ENCODE results near the gene FAT3.

Gene FAT3

DNA sequence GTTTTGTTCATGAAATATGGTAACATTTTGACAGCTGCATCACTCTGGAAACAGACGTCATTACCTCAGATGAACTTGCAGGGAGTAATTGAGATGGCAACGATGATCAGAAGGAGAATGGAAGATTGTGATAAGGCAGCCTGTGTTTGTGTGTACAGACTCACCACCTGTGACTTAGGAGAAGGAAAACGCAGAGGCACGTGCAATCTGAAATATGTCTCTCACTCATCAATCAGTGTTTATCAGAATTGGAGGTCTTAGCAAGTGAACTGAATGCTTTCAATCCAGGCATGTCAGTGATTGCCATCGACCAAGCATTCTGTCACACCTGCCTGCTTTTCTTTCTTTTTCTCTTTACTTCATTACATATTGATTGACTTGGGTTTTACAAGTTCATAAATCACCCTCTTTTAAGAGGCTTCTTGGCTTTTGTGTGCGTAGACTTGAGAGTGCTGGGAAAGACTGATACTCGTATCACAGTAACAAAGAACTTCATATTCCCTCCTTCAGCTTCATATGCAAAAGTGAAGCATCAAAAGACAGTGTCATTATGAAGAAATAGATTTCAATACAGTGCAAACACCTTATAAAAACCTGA lies 24.6 kb downstream of the FAT3 start:
- H3K36me3 ChIP-seq (replicated peaks): no peaks in the 10 kb centered on the region
- peaks cover 2% of the 10 kb centered on the region; the same call in 1 of the 2 replicates for H3K27me3 ChIP-seq (ENCODE audit: low read depth)
- H3K4me3 ChIP-seq: no peak overlapping the region
- no peaks in the 10 kb centered on the region for H3K9me3 ChIP-seq
- peak; percentile 9 to 69 for DNase-seq (ENCODE audit: low spot score in 2 of 2)
- in situ Hi-C loops (cut with MboI; ENCODE audit: low sequenced_read_pairs): no loop called here
- peaks cover 3% of the 10 kb centered on the region; the same call in 1 of the 2 replicates for H3K4me1 ChIP-seq

GRCh38 chr11:92251980-92252379 lies 27.4 kb downstream of the FAT3 start:
- Histone ChIP-seq H3K4me1 (peaks cover 3% of the 10 kb centered on the region; the same call in 1 of the 2 replicates), H3K27me3 (ENCODE audit: low read depth) (peaks cover 2% of the 10 kb centered on the region; the same call in 1 of the 2 replicates)
- in situ Hi-C loops (cut with MboI; ENCODE audit: low sequenced_read_pairs): no loop called here

DNA sequence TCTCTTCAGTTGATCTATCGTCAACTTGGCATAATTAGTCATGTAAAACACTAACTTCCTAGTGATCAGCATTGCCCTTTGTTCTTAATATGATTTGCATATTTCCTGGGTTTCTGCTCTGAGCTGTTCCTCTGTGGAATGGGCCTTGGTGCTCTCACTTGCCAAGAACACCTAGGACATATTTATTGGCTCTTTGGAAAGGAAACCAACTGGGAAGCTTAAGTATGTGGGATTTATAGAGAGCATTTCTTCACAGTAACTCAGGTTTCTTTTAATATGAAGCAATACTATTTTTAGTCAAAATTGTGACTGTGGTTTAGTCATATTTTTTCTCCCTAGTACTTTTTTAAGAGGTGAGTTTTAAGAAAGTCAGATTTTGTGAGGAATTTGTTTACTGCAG lies 28.8 kb downstream of the FAT3 start:
- Histone ChIP-seq H3K36me3 (replicated peaks) (no peaks in the 10 kb centered on the region), H3K4me3 (no peak overlapping the region), H3K27me3 (ENCODE audit: low read depth) (peaks cover 2% of the 10 kb centered on the region; the same call in 1 of the 2 replicates), H3K9me3 (no peaks in the 10 kb centered on the region), H3K4me1 (peaks cover 3% of the 10 kb centered on the region; the same call in 1 of the 2 replicates)
- DNase-seq (ENCODE audit: low spot score in 2 of 2): no peak
- in situ Hi-C loops (cut with MboI; ENCODE audit: low sequenced_read_pairs): no loop called here

More at GRCh38 chr11:92251980-92252379, 27.4 kb downstream of the FAT3 start:
- Histone ChIP-seq H3K36me3 (replicated peaks) (no peaks in the 10 kb centered on the region), H3K9me3 (no peaks in the 10 kb centered on the region), H3K4me3 (no peak overlapping the region)
- DNase-seq (ENCODE audit: low spot score in 2 of 2): no peak

DNA sequence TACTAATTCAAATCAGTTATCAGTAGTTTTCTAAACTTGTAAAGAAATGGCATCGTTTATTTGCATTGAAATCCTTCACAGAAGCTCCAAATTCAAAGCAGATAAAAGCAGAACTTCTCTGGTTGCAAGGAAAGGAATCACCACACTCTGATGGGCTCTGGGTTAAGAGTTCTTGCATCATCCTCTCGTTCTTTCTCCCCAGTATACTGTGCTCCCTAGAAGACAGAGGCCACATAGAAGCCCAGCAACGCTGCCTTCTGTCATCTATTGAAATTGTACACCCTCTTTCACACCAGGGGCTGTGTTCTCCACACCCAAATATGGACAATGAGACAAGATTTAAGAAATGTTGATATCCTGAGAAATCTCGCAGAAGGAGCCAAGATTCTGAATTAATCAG lies 29.3 kb downstream of the FAT3 start:
- DNase-seq (ENCODE audit: low spot score in 2 of 2): no peak
- in situ Hi-C loops (cut with MboI; ENCODE audit: low sequenced_read_pairs): no loop called here
- Histone ChIP-seq H3K27me3 (ENCODE audit: low read depth) (peaks cover 2% of the 10 kb centered on the region; the same call in 1 of the 2 replicates), H3K4me1 (peaks cover 3% of the 10 kb centered on the region; the same call in 1 of the 2 replicates), H3K36me3 (replicated peaks) (no peaks in the 10 kb centered on the region), H3K9me3 (no peaks in the 10 kb centered on the region), H3K4me3 (no peak overlapping the region)

DNA sequence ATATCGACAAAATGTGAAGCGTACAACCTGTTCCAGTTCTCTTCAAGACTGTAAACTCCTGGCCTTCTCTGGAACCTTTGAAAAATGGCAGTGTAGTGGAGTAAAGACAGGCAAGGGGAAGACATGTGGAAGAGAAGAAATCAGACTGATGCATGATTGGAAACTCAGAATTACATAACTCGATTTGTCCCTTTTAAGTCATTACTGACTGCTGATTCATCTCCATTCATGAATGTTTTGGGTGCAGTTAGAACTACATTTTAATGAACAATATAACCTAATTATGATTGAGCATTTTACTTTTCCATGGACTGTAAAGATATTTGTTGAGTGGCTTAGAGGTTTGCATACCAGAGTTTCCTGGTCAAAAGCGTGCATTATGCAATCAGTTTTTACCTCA lies 32.9 kb downstream of the FAT3 start:
- Histone ChIP-seq H3K27me3 (ENCODE audit: low read depth) (no peaks in the 10 kb centered on the region), H3K4me1 (no peaks in the 10 kb centered on the region), H3K36me3 (replicated peaks) (no peaks in the 10 kb centered on the region), H3K9me3 (no peaks in the 10 kb centered on the region), H3K4me3 (no peak overlapping the region)
- no peak for DNase-seq (ENCODE audit: low spot score in 2 of 2)
- in situ Hi-C loops (cut with MboI; ENCODE audit: low sequenced_read_pairs): no loop called here

GRCh38 chr11:92259861-92260260 lies 35.2 kb downstream of the FAT3 start:
- in situ Hi-C loops (cut with MboI; ENCODE audit: low sequenced_read_pairs): no loop called here
- Histone ChIP-seq H3K4me3 (no peak overlapping the region), H3K4me1 (no peaks in the 10 kb centered on the region), H3K36me3 (replicated peaks) (no peaks in the 10 kb centered on the region), H3K9me3 (no peaks in the 10 kb centered on the region), H3K27me3 (ENCODE audit: low read depth) (no peaks in the 10 kb centered on the region)
- DNase-seq (ENCODE audit: low spot score in 2 of 2): no peak

GRCh38 chr11:92264350-92264749 lies 39.7 kb downstream of the FAT3 start:
- no peak for DNase-seq (ENCODE audit: low spot score in 2 of 2)
- Histone ChIP-seq H3K4me1 (no peaks in the 10 kb centered on the region), H3K36me3 (replicated peaks) (no peaks in the 10 kb centered on the region), H3K4me3 (no peak overlapping the region), H3K9me3 (no peaks in the 10 kb centered on the region), H3K27me3 (ENCODE audit: low read depth) (no peaks in the 10 kb centered on the region)
- in situ Hi-C loops (cut with MboI; ENCODE audit: low sequenced_read_pairs): no loop called here

DNA sequence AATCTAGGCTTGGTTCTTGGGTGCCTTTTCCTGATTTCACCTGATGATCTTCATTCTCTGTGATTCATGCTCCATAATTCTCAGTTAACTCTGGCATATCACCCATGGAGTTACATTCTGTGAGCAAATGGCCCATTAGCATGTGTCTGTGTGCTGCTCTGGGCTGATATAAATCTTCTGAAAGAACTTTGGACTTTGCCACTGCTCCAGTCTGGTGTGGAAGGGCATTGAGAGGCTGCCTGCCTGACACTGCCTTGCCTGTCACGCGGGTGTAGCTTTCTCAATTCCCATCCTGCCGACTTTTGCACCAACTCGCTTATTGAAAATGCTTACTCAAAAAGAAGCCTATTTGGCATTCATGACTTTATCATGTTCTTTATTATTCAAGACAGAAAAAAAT lies 42.2 kb downstream of the FAT3 start:
- H3K27me3 ChIP-seq (ENCODE audit: low read depth): no peaks in the 10 kb centered on the region
- DNase-seq (ENCODE audit: low spot score in 2 of 2): no peak
- no peaks in the 10 kb centered on the region for H3K36me3 ChIP-seq (replicated peaks)
- no peaks in the 10 kb centered on the region for H3K9me3 ChIP-seq
- H3K4me1 ChIP-seq: no peaks in the 10 kb centered on the region
- no peak overlapping the region for H3K4me3 ChIP-seq
- in situ Hi-C loops (cut with MboI; ENCODE audit: low sequenced_read_pairs): no loop called here

DNA sequence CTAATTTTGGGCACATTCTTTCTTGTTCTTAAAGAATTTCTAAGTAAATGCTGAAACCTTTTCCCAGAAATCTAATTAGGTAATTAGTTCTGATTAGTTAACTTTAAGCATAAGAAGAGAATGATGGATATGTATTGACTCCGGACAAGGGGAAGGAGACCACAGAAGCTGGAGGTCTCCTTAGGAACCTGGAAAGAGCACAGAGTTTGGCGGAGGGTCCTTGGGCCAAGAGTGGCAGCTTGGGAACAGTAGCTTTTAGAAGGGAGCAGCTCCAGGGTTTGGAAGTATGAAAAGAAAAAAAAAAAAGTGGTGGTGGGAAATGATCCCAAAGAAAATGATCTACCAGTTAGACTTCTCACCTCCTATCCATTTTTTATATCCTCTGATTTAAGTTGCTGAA lies 42.7 kb downstream of the FAT3 start:
- H3K27me3 ChIP-seq (ENCODE audit: low read depth): no peaks in the 10 kb centered on the region
- DNase-seq (ENCODE audit: low spot score in 2 of 2): no peak
- H3K4me3 ChIP-seq: no peak overlapping the region
- H3K4me1 ChIP-seq: no peaks in the 10 kb centered on the region
- no peaks in the 10 kb centered on the region for H3K36me3 ChIP-seq (replicated peaks)
- H3K9me3 ChIP-seq: no peaks in the 10 kb centered on the region
- in situ Hi-C loops (cut with MboI; ENCODE audit: low sequenced_read_pairs): no loop called here

DNA sequence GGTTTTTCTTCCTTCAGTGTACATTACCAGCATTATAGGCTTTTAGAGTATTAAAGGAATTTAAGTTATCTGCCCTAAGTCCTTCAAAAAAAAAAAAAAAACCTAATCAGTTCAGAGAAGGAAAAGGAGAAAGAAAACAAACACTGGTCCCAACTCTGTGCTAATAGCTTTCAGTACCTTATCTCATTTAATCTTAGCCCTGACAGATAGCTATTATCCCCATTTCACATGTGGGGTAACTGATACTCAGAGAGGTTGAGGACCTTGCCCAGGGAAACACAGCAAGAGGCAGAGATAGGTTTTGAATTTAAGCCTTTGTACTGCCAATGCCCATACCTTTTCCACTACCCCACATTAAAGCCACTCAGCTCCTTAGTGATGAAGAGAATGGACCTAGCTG lies 43.4 kb downstream of the FAT3 start:
- Histone ChIP-seq H3K36me3 (replicated peaks) (no peaks in the 10 kb centered on the region), H3K4me1 (no peaks in the 10 kb centered on the region), H3K9me3 (no peaks in the 10 kb centered on the region), H3K27me3 (ENCODE audit: low read depth) (no peaks in the 10 kb centered on the region), H3K4me3 (no peak overlapping the region)
- no peak for DNase-seq (ENCODE audit: low spot score in 2 of 2)
- in situ Hi-C loops (cut with MboI; ENCODE audit: low sequenced_read_pairs): no loop called here

DNA sequence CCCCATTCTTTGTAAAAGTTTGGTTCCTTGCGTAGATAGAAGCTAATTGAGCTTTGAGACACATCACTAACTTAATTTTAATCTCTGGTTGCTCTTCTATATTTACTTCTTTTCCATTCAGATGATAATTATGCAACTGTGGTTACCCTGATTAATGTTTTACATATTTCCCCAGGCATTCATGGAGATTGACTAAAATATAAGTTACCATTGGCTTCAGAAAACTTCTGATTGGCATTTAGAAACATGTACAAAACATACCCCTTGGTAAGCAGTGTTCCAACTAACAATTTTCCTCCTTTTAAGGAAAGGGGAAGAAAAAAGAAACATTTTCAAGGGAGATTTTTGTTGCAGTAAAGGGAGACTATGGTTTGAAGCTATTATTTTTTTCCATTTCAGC lies 43.9 kb downstream of the FAT3 start:
- Histone ChIP-seq H3K4me3 (no peak overlapping the region), H3K4me1 (no peaks in the 10 kb centered on the region), H3K36me3 (replicated peaks) (no peaks in the 10 kb centered on the region), H3K27me3 (ENCODE audit: low read depth) (no peaks in the 10 kb centered on the region), H3K9me3 (no peaks in the 10 kb centered on the region)
- in situ Hi-C loops (cut with MboI; ENCODE audit: low sequenced_read_pairs): no loop called here
- no peak for DNase-seq (ENCODE audit: low spot score in 2 of 2)

GRCh38 chr11:92269021-92269420 lies 44.4 kb downstream of the FAT3 start:
- Histone ChIP-seq H3K9me3 (no peaks in the 10 kb centered on the region), H3K4me3 (no peak overlapping the region), H3K4me1 (no peaks in the 10 kb centered on the region), H3K27me3 (ENCODE audit: low read depth) (no peaks in the 10 kb centered on the region), H3K36me3 (replicated peaks) (no peaks in the 10 kb centered on the region)
- in situ Hi-C loops (cut with MboI; ENCODE audit: low sequenced_read_pairs): no loop called here
- no peak for DNase-seq (ENCODE audit: low spot score in 2 of 2)

GRCh38 chr11:92269841-92270240 lies 45.2 kb downstream of the FAT3 start:
- no peaks in the 10 kb centered on the region for H3K36me3 ChIP-seq (replicated peaks)
- no peak overlapping the region for H3K4me3 ChIP-seq
- H3K4me1 ChIP-seq: no peaks in the 10 kb centered on the region
- in situ Hi-C loops (cut with MboI; ENCODE audit: low sequenced_read_pairs): no loop called here
- DNase-seq (ENCODE audit: low spot score in 2 of 2): no peak
- H3K9me3 ChIP-seq: no peaks in the 10 kb centered on the region
- no peaks in the 10 kb centered on the region for H3K27me3 ChIP-seq (ENCODE audit: low read depth)

GRCh38 chr11:92272651-92273050 lies 48.0 kb downstream of the FAT3 start:
- H3K4me1 ChIP-seq: no peaks in the 10 kb centered on the region
- no peaks in the 10 kb centered on the region for H3K36me3 ChIP-seq (replicated peaks)
- no peak overlapping the region for H3K4me3 ChIP-seq
- in situ Hi-C loops (cut with MboI; ENCODE audit: low sequenced_read_pairs): no loop called here
- no peak for DNase-seq (ENCODE audit: low spot score in 2 of 2)
- no peaks in the 10 kb centered on the region for H3K27me3 ChIP-seq (ENCODE audit: low read depth)
- no peaks in the 10 kb centered on the region for H3K9me3 ChIP-seq
